HepG2 (cell line): ENCODE measurements around the gene PUM1. TPM values are rescaled to one million over a fixed set of nuclear protein-coding genes. Genes with fewer than 3 reads are reported as not detected.

Experiments used
- ATAC-seq: fragments of 200-7000 bp; cut with Tn5 transposase; 3 replicates; pipeline ENCODE4 v1.9.1; 2020; ENCODE audit warnings: mild to moderate bottlenecking, moderate library complexity
- BruUV-seq: library from RNA; stranded (reverse); fragments of 400-500 nt; replicated peaks from 2 replicates; lab custom pipeline; 2021; lab: Mats Ljungman, UMichigan
- CTCF ChIA-PET: fragments of 300-600 bp; formaldehyde crosslinking; extraction: SDS; loops from one replicate; lab custom pipeline; 2021; ENCODE audit warnings: low total read pairs, inconsistent platforms, low intra/inter-chr PET ratio; lab: Yijun Ruan, JAX
- POLR2A ChIA-PET: fragments of 350-600 bp; sonication (Branson Sonifier 250); formaldehyde crosslinking; loops from one replicate; lab custom pipeline; 2020; ENCODE audit warnings: antibody characterized with exemption, inconsistent platforms; lab: Yijun Ruan, JAX
- DNase-seq: peaks from one replicate; pipeline ENCODE4 v3.0.0-alpha.2; 2015; ENCODE audit warnings: low spot score
- FAIRE-seq: peaks from 3 replicates; lab custom pipeline; 2011; peaks lifted over from hg19 to GRCh38; lab: Jason Lieb, UNC
- H2AFZ ChIP-seq: one replicate; pipeline ENCODE4 v1.6.1; 2011; ENCODE audit warnings: low read length, inconsistent platforms
- H3K27ac ChIP-seq: fragments of 300-600 bp; 3 replicates; pipeline ENCODE4 v1.8.0; 2011; ENCODE audit warnings: mixed run types, mild to moderate bottlenecking, mixed read lengths, low read length, inconsistent platforms; ENCODE audit not compliant: insufficient read depth; ENCODE audit errors: extremely low read length
- H3K27me3 ChIP-seq, 2 experiments: fragments of 200-600 bp in 1 of 2; 2 replicates in 1 of 2; 3 replicates in 1 of 2; pipeline versions ENCODE4 v1.6.0 to v1.8.0; 2011; ENCODE audit warnings: low read length in 2 of 2, mild to moderate bottlenecking in 2 of 2, moderate library complexity in 2 of 2, inconsistent platforms in 1 of 2; ENCODE audit not compliant: insufficient read depth in 2 of 2, control insufficient read depth in 1 of 2
- H3K36me3 ChIP-seq, 2 experiments: fragments of 200-600 bp in 1 of 2; replicated peaks in 1 of 2; 2 replicates in 1 of 2; 3 replicates in 1 of 2; pipeline versions ENCODE4 v1.5.1 to v1.8.0; 2011; ENCODE audit warnings: low read length in 2 of 2, inconsistent platforms in 1 of 2; ENCODE audit not compliant: insufficient read depth in 2 of 2, control insufficient read depth in 1 of 2
- H3K4me1 ChIP-seq: 2 replicates; pipeline ENCODE4 v1.5.1; 2012; ENCODE audit warnings: low read length, inconsistent platforms; ENCODE audit not compliant: insufficient read depth
- H3K4me2 ChIP-seq: 2 replicates; pipeline ENCODE4 v1.6.0; 2011; ENCODE audit warnings: low read depth, low read length, inconsistent platforms
- H3K4me3 ChIP-seq, 3 experiments: fragments of 200-600 bp in 1 of 3; sonication (generic), shearing (Covaris generic) in 1 of 3; replicated peaks in 1 of 3; 2 replicates each; pipeline ENCODE4 v1.5.1; 2011 to 2016; ENCODE audit warnings: low read length in 3 of 3, inconsistent platforms in 2 of 3, low read depth in 2 of 3, mild to moderate bottlenecking in 2 of 3, control low read depth in 1 of 3, mixed read lengths in 1 of 3; ENCODE audit not compliant: insufficient read depth in 1 of 3
- H3K79me2 ChIP-seq: one replicate; pipeline ENCODE4 v1.6.1; 2011; ENCODE audit warnings: low read length, inconsistent platforms; ENCODE audit not compliant: insufficient read depth
- H3K9ac ChIP-seq: 2 replicates; pipeline ENCODE4 v1.6.0; 2011; ENCODE audit warnings: mild to moderate bottlenecking, low read depth, low read length, inconsistent platforms; ENCODE audit not compliant: insufficient read depth
- H3K9me3 ChIP-seq: 2 replicates; pipeline ENCODE4 v1.5.1; 2012; ENCODE audit warnings: mild to moderate bottlenecking, low read length
- H4K20me1 ChIP-seq: 2 replicates; pipeline ENCODE4 v1.6.0; 2011; ENCODE audit warnings: inconsistent platforms, mild to moderate bottlenecking, low read length, moderate library complexity; ENCODE audit not compliant: insufficient read depth
- AHR ChIP-seq: IDR thresholded peaks from 2 replicates; pipeline ENCODE4 v1.6.1; 2018; ENCODE audit warnings: missing genetic modification reagents, missing compliant biosample characterization
- E2F5 ChIP-seq: sonication (generic); formaldehyde crosslinking; conservative IDR thresholded peaks from 2 replicates; pipeline ENCODE4 v1.4.0; 2020; ENCODE audit warnings: missing genetic modification reagents
- FOXA3 ChIP-seq: IDR thresholded peaks from 2 replicates; pipeline ENCODE4 v1.6.1; 2016; ENCODE audit warnings: missing genetic modification reagents, missing compliant biosample characterization
- GABPA ChIP-seq, 2 experiments: IDR thresholded peaks; 2 replicates each; pipeline ENCODE4 v1.6.1; 2011 to 2016; ENCODE audit warnings: low read depth in 2 of 2, low read length in 1 of 2, missing biosample characterization in 1 of 2, missing genetic modification characterization in 1 of 2
- GATAD2A ChIP-seq: IDR thresholded peaks from 2 replicates; pipeline ENCODE4 v1.6.1; 2016
- JUNB ChIP-seq: sonication (generic); formaldehyde crosslinking; IDR thresholded peaks from 2 replicates; pipeline ENCODE4 v1.8.0; 2022; ENCODE audit warnings: missing genetic modification reagents, mild to moderate bottlenecking, borderline replicate concordance
- KAT8 ChIP-seq: IDR thresholded peaks from 2 replicates; pipeline ENCODE4 v1.6.1; 2016; ENCODE audit warnings: missing genetic modification reagents, missing compliant biosample characterization
- KDM1A ChIP-seq: IDR thresholded peaks from 2 replicates; pipeline ENCODE4 v1.6.1; 2016; ENCODE audit warnings: missing compliant biosample characterization
- PHF21A ChIP-seq: sonication (generic); formaldehyde crosslinking; IDR thresholded peaks from 2 replicates; pipeline ENCODE4 v1.5.0; 2020; ENCODE audit warnings: mild to moderate bottlenecking, missing genetic modification reagents
- SOX6 ChIP-seq, 2 experiments: fragments of 450-650 bp in 1 of 2; sonication (generic) in 1 of 2; formaldehyde crosslinking in 1 of 2; IDR thresholded peaks; 2 replicates each; pipeline versions ENCODE4 v1.4.0 to v1.6.1; 2017 to 2020; ENCODE audit warnings: antibody characterized with exemption in 1 of 2, mild to moderate bottlenecking in 1 of 2, missing genetic modification reagents in 1 of 2
- TFAP4 ChIP-seq: sonication (generic); IDR thresholded peaks from 2 replicates; pipeline ENCODE4 v1.6.1; 2016; ENCODE audit warnings: low read depth, borderline replicate concordance
- THAP11 ChIP-seq: IDR thresholded peaks from 2 replicates; pipeline ENCODE4 v1.6.1; 2016; ENCODE audit warnings: missing biosample characterization, missing genetic modification reagents
- ZBTB43 ChIP-seq: sonication (generic); formaldehyde crosslinking; conservative IDR thresholded peaks from 2 replicates; pipeline ENCODE4 v1.4.0; 2020; ENCODE audit warnings: missing genetic modification reagents
- ZSCAN30 ChIP-seq: sonication (generic); formaldehyde crosslinking; IDR thresholded peaks from 2 replicates; pipeline ENCODE4 v1.5.0; 2020; ENCODE audit warnings: mild to moderate bottlenecking, missing genetic modification reagents
- WGBS: methylation state at CpG from one replicate; pipeline ENCODE4 v1.1.6; 2017; ENCODE audit warnings: low lambda C conversion rate; 5-methylcytosine and 5-hydroxymethylcytosine counted together
- in situ Hi-C: cut with HindIII; loops from 2 replicates; pipeline ENCODE4 v1.10.0; 2017; ENCODE audit warnings: low pct_unique_long_range_greater_than_20kb; ENCODE audit not compliant: extremely low pct_ligation_motif_present
- intact Hi-C: fragments of 100-400 bp; cut with micrococcal nuclease; formaldehyde crosslinking; loops from one replicate; pipeline ENCODE4 v1.10.0; 2022; ENCODE audit not compliant: unreplicated experiment
- polyA plus RNA-seq, 8 experiments: library from polyadenylated mRNA; depleted of rRNA in 3 of 8; stranded (reverse) in 7 of 8; unstranded in 1 of 8; fragments of >200 nt; fragmentation: Illumina TruSeq in 4 of 8; extraction: Trizol in 4 of 8; gene quantifications; 2 replicates each; pipeline versions ENCODE4 v1.2.1 to v1.2.3, GENCODE V29; 2011 to 2016; ENCODE audit warnings: low read depth in 4 of 8, missing spikeins in 1 of 8, mixed read lengths in 1 of 8; ENCODE audit not compliant: insufficient read depth in 1 of 8
- total RNA-seq, 5 experiments: library from RNA; depleted of rRNA; stranded (reverse); fragments of >200 nt; fragmentation: Illumina TruSeq; extraction: Trizol; gene quantifications; 2 replicates each; pipeline ENCODE4 v1.2.3, GENCODE V29; 2016; ENCODE audit warnings: low read depth in 1 of 5
- TF ChIP-seq, protein P1 (sequence below): sonication (generic); formaldehyde crosslinking; IDR thresholded peaks from 2 replicates; pipeline ENCODE4 v1.8.1; 2023; ENCODE audit warnings: mild to moderate bottlenecking, moderate library complexity, missing genetic modification reagents
- TF ChIP-seq, protein P2 (sequence below): sonication (generic); formaldehyde crosslinking; IDR thresholded peaks from 2 replicates; pipeline ENCODE4 v1.4.0; 2020; ENCODE audit warnings: missing genetic modification reagents
- TF ChIP-seq, protein P3 (sequence below): sonication (generic); formaldehyde crosslinking; IDR thresholded peaks from 2 replicates; pipeline ENCODE4 v1.9.0; 2021; ENCODE audit warnings: missing genetic modification reagents, borderline replicate concordance

PUM1 gene
- total and polyA plus RNA-seq, 2 of the 13 experiments (the other 11 are each of a cell fraction or from before 2014, with no cell fraction given), result 64.7 to 91.0 TPM

DNA sequence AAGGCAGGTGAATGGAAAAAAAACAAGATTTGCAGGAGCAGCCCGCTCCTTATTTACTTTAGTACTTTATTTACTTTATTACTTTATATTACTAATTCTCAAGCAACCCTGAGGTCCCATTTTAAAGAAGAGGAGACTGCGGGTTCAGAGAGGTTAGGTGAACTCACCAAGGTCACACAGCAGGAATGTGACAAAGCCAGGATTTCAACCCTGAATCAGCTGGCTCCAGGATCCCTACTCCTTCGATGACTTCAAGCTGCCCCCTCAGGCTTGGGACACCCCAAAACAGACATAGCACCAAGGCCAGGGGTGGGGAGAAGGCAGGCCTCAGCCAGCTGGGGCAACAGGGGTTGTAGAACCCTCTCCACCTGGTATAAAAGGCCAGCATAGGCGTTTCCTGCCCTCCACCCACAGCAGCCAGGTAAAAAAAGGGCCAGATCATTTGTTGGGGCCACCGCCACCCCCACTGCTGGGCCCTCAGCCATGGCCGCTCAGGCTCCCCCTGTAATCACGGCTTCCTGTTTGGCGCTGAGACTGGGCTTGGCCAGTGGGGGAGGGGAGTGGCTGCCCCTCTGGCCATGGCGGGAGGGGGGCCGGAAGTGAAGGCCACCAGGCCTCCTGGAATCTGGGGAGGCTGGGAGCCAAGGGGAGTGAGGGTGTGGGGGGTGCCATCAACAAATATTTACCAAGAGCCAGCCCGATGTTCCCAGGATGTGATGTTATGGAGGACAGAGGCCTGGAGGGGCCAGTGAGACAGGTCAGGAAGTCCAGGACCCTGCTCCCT is 163.5 kb downstream of the PUM1 start:
- DNase-seq (peak; percentile 48), ATAC-seq (peak; percentile 22; the same call in 1 of the 3 replicates), FAIRE-seq (no peak)
- no TSS peak for BruUV-seq
- Histone ChIP-seq H3K79me2 (no peaks in the 10 kb centered on the region), H3K9me3 (no peaks in the 10 kb centered on the region), H3K4me1 (peaks cover 25% of the 10 kb centered on the region), H2AFZ (no peak overlapping the region), H3K4me3 (peak overlapping the region in 1 of 3 experiments; percentile 45; a peak in 1 of 6 replicates), H3K9ac (0 out of 2 replicates have a peak overlapping the region, but pooled peaks have one; percentile 25), H3K36me3 (no peaks in the 10 kb centered on the region), H3K27ac (no peak overlapping the region), H4K20me1 (no peaks in the 10 kb centered on the region), H3K27me3 (peaks cover 0 to 20% of the 10 kb centered on the region in 2 experiments; a peak in 2 of 5 replicates), H3K4me2 (peak overlapping the region; percentile 74)
- in situ Hi-C loops, result no loop called here
- CTCF ChIA-PET, result interaction anchor here (0.8 kb wide), 1 partner anchor 101 kb away, joined by 3 read pairs; no protein-coding TSS in a partner anchor
- POLR2A ChIA-PET, result no interaction called here
- 19% methylated on average over 4 of the region's 11 CpGs for WGBS
- intact Hi-C loops, result no loop called here
- 0 out of 2 replicates have a peak, but pooled peaks have one; percentile 24 for TF ChIP-seq THAP11 (CRISPR knock-in tag)
- TF ChIP-seq KAT8, result 0 out of 2 replicates have a peak, but pooled peaks have one; percentile 13
- no peak for TF ChIP-seq JUNB (CRISPR knock-in tag)
- TF ChIP-seq KDM1A (CRISPR knock-in tag), result 0 out of 2 replicates have a peak, but pooled peaks have one; percentile 41
- peak; percentile 59 for TF ChIP-seq PHF21A (CRISPR knock-in tag)
- no peak for TF ChIP-seq ZSCAN30 (CRISPR knock-in tag)
- TF ChIP-seq E2F5 (CRISPR knock-in tag), result no peak
- TF ChIP-seq ZBTB43 (CRISPR knock-in tag), result no peak
- TF ChIP-seq, protein P1, sequence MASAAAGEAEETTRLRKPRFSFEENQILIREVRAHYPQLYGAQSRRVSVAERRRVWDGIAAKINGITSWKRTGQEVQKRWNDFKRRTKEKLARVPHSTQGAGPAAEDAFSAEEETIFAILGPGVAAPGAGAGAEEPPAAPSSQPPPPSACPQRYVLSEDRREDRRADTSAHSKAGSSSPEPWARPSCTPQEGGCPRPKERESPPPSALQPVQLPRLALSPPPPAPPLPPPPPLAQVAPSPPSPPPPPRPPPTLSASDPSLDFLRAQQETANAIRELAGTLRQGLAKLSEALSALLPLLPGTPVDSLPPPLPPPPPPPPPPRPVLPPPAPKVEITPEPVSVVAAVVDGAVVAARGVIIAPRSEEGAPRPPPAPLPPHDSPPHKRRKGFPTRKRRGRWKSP (CRISPR knock-in tag), result no peak
- TF ChIP-seq TFAP4, result peak; percentile 27; the same call in 1 of the 2 replicates
- 0 out of 2 replicates have a peak, but pooled peaks have one; percentile 26 for TF ChIP-seq GATAD2A
- TF ChIP-seq FOXA3 (CRISPR knock-in tag), result peak; percentile 46; the same call in 1 of the 2 replicates
- TF ChIP-seq, protein P2, sequence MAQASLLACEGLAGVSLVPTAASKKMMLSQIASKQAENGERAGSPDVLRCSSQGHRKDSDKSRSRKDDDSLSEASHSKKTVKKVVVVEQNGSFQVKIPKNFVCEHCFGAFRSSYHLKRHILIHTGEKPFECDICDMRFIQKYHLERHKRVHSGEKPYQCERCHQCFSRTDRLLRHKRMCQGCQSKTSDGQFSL, result 0 out of 2 replicates have a peak, but pooled peaks have one; percentile 56
- TF ChIP-seq, protein P3, sequence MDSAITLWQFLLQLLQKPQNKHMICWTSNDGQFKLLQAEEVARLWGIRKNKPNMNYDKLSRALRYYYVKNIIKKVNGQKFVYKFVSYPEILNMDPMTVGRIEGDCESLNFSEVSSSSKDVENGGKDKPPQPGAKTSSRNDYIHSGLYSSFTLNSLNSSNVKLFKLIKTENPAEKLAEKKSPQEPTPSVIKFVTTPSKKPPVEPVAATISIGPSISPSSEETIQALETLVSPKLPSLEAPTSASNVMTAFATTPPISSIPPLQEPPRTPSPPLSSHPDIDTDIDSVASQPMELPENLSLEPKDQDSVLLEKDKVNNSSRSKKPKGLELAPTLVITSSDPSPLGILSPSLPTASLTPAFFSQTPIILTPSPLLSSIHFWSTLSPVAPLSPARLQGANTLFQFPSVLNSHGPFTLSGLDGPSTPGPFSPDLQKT (CRISPR knock-in tag), result no peak
- TF ChIP-seq GABPA (IDR thresholded peaks at IDR 0.05; ENCODE audit: low read depth, low read length), result peak; percentile 23; the same call in 1 of the 2 replicates
- TF ChIP-seq GABPA (CRISPR knock-in tag; IDR thresholded peaks at IDR 0.05; ENCODE audit: low read depth), result peak; percentile 84
- 0 out of 2 replicates have a peak, but pooled peaks have one; percentile 47 for TF ChIP-seq AHR (CRISPR knock-in tag)
- no peak for TF ChIP-seq SOX6 (IDR thresholded peaks at IDR 0.05)
- TF ChIP-seq SOX6 (CRISPR knock-in tag; IDR thresholded peaks at IDR 0.05), result peak; percentile 10; the same call in 1 of the 2 replicates
